NOMO-1 treated with DMSO at 0.1 percent for 48 hours (cell line): ENCODE measurements around the gene MAJIN.

ENCODE experiments used
- DNase-seq: peaks from one replicate; lab custom pipeline; 2025; ENCODE audit not compliant: unreplicated experiment; lab: John Stamatoyannopoulos, UW

The MAJIN gene

GRCh38 chr11:64914123-64914522 lies 57.8 kb downstream of the MAJIN start:
- DNase-seq, result no peak

DNA sequence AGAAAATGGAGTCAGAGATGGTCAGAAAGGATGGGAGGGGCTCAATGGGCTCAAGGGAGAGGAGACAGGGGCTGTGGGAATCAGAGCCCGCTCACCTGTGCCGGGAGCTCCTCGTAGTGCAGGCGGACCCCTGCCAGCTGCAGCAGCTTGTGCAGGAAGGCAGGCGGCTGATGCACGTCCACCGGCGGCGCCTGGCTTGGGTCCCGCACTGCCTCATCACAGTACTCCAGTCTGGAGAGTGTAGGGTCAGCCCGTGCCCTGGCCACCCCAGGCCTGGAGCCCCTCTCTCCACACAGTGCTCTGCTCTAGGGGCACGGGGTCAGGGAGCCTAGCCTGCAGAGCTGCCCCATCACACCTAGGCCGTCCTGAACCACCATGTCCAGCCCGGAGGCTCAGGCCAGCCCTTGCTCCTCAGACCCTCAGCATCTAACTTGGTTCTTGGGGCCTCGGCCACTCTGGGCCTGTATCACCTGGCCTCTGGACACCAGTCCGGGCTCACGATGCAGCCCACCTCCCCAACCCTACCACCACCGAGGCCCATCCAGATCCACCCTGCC lies 58.7 kb downstream of the MAJIN start:
- DNase-seq, result no peak

- no peak for DNase-seq
Observed at GRCh38 chr11:64911689-64912088, 60.2 kb downstream of the MAJIN start.

GRCh38 chr11:64911142-64911541 lies 60.8 kb downstream of the MAJIN start:
- DNase-seq, result no peak

DNA sequence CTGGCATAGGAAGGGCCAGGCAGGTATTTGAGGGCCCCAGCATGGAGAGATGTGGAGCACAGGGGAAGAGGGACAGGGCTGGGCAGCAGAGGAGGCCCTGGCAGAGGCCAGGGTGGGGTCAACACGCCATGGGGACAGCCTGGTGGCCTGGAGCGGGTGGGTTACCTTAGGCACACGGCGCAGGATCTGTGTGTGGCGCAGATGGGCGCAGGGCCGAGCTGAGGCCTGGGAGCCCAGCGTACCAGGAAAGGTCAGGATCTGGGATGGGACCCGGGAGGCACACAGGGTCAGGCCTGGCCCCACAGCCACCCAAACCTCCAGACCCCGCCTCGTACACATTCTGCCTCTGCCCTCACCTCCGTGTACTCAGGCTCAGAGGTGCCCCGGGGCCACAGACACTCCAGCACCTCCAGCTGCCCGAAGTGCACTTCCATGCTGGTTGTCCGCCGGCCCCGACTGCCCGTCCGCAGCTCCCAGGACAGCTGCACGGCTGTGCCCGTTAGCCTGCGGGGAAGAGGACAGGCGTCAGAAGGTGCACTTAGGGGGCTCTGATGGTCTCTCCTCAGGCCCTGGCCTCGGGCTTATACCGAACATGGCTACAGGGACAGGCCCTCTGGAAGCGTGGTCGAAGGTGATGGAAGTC lies 61.3 kb downstream of the MAJIN start:
- DNase-seq, result no peak

- DNase-seq, result no peak
Observed at GRCh38 chr11:64909653-64910343, 62.1 kb downstream of the MAJIN start.

DNA sequence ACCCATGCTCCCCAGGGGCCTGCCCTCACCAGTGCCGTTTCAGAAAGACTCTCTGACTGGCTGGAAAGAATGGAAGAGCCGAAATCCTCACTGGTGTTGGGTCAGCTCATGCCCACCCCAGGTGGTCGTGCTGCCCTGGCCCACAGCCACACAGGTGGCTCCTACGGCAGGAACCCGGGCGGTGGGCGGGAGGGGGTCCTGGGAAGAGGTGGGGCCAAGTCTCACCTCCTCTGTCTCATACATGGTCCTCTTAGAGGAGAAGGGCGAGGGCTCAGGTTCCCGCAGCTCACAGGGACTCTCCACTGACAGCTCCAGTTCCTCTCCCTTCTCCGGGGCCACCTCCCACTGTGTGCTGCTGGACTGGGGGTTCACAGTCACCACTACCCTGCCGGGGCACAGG lies 63.1 kb downstream of the MAJIN start:
- DNase-seq, result no peak

DNA sequence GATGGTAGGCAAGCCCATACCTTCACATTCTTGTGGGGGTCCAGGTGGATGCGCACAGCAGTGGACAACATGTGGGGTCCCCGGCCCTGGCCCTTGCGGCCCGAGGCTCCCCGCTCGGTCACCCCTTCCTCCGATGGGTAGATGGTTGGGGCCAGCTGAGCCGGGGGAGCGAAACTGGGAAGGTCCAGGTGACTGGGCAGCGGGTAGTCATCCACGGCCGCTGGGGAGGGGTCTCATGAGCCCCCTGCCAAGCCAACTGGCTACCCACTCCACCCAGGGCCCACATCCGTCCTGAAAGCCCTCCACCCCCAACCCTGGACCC lies 65.6 kb downstream of the MAJIN start:
- no peak for DNase-seq

DNA sequence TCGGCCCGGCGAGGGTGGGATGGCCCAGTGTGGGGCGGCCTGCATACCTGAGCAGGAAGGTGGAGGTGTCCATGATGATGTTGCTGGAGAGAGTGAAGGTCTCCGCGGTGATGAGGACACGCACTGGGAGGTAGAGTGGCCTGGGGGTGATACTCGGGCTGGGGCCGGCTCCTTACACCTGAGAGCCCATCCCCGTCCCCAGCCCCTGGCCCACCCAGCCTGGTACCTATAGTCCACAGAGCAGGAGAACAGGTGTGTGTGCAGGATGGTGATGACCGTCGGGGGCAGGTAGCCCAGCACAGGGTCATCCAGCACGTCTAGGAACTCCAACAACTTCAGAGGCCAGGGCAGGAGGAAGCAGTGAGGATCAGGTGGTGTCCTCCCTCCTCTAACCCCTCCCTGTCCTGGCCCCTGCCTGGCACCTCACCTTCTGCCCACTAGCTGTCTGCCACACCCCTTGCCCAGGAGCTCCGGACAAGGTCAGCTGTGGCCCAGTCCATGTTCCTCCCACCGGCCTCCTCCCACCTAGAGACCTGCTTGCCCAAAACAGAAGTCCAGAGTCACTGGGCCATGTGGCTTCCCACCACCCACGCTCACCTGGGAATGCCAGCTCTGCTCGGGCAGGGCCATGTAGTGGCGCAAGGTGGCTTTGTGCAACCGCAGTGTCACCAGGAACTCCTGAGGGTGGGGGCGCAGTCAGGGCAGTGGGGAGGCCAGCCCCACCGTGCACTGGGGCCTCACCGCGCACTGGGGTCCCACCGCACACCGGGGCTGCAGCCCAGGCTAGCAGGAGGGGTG lies 66.2 kb downstream of the MAJIN start:
- DNase-seq, result no peak

GRCh38 chr11:64903291-64903833 lies 68.5 kb downstream of the MAJIN start:
- DNase-seq, result no peak

DNA sequence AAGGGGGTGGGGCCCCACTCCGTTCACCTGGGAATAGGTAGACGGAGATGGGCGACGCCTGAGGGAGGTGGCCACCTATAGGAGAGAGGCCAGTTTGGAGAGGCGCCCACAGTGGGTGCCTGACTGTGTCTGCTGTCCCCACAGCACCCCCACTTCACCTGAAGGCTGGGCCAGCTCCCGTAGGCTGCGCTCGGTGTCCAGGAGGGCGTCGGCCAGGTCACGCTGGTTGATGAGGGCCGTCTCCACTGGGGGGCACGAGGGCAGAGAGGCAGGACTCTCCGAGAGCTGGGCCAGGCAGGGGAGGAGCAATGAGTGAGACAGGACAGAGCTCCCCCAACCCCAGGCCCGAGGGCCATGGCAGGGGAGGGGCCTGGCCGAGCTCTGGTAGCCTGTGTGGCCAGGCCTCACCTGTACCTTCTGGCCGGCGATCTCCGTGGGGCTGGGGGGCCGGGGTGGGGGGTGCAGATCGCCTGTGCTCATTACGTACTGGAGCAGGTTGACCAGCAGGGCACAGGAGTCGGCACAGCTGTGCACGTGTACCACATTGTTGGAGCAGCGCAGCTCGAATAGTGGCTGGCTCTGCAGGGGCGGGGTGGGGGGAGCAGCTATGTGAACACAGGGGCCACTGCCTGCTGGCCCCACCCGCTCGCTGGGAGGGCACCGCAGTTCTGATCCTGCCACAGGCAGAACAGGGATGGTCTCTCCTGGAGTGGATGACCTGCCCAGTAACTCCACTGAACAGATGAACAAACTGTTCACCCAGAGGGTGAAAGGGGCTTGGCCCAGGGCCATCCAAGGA lies 69.6 kb downstream of the MAJIN start:
- DNase-seq, result no peak

DNA sequence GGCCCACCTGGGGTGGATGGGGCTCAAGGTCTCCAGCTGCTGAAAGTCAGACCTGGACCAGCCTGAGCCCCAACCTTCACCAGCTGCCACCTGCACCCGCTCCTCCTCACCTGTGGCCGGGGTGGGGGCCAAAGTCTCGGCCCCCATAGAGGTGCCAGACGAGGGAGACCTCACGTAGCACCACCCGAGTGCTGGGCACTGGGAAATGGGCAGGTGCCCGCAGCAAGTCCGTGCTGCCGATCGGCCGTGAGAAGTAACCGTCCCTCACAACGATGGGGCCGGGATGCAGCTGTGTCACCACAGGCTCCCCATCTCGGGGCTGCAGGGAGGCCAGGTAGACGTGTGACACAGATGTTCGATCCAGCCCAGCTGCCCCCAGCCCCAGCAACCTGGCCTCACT lies 71.1 kb downstream of the MAJIN start:
- no peak for DNase-seq

DNA sequence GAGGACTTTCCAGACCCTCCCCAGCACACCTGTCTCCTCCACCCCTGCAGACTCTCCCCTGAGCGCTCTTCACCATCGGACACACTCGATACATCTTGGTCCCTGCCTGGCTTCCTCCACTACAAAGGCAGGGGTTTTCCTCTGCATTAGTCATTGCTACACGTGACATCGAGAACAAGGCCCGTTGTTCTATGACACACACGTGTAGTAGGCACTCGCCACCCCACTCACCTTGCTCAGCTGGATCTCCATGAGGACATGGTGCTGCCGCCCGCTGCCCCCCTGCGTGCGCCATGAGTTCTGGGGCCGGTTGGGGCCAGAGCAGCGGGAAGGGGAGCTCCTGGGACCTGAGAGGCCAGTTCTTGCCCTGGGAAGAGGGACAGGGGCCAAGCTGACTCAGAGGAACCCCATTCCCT lies 71.6 kb downstream of the MAJIN start:
- DNase-seq, result no peak

- DNase-seq, result no peak
Observed at GRCh38 chr11:64898541-64898940, 73.4 kb downstream of the MAJIN start.

DNA sequence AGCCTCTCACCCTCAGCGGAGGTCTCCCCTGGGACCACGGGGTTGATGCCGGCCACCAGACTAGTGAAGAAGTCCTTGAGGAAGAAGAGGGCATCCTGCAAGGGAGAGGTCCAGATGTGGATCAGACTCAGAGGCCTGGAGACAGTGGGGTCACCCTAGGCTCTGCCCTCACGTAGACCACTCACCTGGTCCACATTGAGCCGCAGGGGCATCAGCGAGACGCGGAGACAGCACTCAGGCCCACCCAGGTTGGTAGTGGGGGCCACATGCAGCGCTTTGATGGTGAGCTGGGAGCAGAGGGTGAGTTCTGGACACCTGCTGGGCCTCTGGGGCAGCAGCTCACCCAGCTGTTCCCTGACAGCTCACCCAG lies 73.8 kb downstream of the MAJIN start:
- no peak for DNase-seq

DNA sequence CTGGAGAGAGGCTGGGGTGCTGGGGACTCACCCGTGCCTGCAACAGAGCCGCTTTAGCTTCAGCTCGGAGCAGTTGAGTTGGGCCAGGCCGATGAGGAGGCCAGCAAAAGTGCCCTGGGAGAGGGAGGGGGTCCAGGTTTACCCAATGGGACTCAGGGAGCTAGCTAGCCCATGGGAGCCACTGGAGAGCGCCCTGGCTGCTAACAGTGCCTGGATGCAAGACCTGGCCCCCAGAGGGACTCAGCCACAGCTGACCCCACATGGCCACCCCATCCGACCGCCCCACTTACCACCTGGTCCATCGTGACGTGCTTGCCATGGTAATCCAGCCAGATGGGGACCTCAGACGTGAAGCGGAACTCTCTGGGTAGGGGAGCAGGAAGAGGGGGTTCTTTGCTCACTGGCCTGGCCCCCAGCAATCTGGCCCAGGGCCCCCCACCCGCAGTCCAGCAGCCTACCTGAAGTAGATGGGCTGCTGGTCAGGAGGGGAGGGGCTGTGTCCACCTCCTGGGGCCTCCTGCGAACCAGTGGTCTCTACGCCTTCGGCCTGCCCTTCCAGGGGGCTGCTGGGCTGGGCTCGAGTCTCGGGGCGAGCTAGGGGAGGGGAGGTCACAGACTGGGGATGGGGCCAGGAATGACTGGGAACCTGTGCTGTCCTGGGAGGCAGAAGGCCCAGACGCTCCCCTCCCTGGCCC lies 74.4 kb downstream of the MAJIN start:
- no peak for DNase-seq

DNA sequence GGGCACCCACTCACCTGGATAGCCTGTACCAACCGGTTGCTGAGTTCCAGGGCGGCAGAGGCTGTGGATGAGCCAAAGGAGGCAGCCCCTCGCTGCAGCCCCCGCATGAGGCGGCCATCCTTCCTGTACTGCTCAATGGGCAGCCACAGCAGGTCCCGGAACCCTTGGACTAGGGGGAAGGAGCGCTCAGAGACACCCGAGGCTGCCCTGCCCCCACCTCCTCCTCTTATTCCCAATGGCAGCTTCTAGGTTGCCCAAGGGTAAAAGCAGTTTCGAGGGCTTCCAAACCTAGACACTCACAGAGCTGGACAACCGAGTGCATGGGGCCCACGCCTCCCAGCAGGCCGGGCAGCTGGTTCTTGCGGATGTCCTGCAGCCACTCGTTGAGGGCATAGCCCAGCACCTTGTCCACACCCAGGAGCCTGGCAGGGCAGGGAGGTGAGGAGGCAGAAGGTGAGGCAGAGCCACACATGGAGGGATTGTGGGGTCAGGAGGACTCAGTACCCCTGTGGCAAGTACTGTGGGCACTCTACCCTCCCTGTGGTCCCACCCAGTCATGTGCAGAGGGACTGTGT lies 75.4 kb downstream of the MAJIN start:
- DNase-seq, result no peak

DNA sequence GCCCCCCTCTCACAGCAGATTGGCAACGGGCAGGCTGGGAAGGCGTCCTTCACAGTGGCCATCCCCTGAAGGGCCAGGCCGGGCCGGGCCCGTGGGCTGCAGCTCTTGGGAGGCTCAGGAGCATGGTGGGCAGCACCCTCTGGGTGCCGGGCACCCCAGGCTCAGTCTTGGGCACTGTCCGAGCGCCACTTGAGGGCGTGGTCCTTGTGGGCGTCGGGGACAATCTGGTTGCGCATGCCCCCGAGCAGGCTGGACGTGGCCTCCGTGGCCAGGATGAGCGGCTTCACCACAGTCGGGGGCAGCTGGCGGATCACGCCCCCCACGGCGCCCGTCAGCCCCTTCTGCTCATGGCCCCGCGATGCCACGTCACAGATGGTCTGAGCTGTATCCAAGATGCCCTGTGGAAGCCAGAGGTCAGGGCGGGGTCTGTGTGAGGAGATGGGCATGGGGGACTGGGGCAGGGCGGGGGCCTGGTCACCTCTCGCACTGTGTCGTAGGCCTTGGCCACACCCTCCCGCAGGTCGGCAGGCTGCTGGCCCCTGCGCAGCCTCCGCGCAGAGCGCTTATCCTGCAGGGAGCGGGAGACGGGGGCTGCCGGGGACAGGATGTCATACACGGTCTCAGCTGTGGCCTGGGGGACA lies 77.0 kb downstream of the MAJIN start:
- no peak for DNase-seq

DNA sequence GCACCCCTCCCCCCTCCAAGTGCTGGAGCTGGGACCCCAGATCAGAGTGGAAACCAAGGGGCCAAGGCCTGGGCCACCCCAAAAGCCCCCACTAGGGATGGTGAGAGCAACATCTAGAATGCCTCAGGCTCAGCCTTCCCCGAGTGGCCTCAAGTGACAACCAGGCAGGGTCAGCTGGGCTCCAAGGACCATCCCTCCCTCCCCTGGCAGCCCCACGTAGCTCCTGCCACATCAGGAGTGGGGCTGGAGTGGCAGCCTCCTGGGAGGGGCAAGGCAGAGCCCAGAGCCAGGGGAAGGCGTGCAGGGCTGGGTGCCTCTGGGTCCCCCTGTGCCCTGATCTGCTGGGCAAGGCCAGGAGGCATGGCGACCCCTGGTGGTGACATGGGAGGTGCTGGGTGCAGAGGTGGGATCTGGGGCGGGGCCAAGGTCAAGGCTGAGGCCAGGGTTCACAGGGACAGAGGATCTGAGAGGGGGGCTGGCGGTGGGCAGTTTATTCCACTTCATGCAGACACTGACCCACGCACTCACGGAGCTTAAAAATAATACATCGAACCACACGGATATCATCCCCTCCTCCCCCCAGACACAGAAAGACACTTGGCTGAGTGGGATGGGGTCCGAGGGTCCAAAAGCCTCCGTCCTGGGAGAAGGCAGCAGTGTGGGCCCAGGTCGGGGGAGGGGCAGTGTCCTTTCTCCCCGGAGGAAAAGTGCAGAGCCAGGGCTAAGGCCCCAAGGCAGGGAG lies 77.7 kb downstream of the MAJIN start:
- peak; percentile 64 for DNase-seq
